GF-D8 (cell line): ENCODE data around the gene TMEM266.

Experiments
- DNase-seq: peaks from one replicate; lab custom pipeline; 2025; lab: John Stamatoyannopoulos, UW

The TMEM266 gene

DNA sequence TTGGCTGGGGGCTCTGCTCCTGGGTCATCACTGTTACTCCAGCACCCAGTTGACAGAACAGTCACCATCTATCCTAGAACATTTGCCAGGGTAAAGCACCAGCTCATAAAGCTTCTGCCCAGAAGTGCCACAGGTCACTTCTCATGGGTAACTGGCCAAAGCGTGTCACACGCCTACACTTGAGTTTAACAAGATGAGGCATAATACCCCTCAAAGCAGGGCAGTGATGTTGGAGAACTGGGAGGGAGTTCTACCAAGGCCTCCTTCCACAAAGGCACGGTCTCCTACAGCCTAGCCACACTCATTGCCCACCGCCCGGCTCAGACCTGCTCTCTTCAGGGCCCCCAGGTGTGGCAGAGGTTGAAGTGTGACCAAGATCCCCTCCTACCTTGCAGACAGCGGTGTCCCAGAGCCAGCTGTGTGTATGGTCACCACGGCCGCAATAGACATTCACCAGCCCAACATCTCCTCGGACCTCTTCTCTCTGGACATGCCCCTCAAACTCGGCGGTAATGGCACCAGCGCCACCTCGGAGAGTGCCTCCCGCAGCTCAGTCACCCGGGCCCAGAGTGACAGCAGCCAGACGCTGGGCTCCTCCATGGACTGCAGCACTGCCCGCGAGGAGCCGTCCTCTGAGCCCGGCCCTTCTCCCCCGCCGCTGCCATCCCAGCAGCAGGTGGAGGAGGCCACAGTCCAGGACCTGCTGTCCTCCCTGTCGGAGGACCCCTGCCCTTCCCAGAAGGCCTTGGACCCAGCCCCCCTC is 143.7 kb downstream of the TMEM266 start:
- DNase-seq = no peak

DNA sequence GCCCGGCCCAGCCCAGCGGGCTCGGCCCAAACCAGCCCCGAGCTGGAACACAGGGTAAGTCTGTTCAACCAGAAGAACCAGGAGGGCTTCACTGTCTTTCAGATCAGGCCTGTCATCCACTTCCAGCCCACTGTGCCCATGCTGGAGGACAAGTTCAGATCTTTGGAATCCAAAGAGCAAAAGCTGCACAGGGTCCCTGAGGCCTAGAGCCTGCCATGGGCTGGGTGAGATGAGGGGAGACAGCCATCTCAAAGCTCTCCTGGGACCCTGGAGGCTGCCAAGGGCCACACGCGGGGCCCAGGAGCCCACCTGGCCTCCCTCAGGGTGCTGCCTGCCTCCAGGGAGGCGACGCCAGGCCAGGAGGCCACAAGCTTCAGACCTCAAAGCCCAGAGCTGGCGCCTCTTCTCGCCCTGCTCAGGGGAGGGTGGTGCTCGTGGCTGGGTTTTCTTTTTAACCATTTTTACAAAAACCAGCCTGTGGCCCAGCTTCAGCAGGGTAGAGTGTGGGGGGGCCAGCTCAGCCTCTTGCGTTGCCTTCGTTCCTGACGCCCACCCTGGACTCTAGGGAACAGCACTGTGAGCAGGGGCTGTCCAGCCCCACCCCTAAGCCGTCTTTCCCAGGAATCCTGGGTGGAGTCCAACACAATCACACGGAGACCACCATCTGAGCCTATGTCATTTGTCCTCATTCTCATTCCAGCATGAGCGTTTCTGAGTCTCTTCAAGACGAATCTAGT is 144.5 kb downstream of the TMEM266 start:
- no peak for DNase-seq

DNA sequence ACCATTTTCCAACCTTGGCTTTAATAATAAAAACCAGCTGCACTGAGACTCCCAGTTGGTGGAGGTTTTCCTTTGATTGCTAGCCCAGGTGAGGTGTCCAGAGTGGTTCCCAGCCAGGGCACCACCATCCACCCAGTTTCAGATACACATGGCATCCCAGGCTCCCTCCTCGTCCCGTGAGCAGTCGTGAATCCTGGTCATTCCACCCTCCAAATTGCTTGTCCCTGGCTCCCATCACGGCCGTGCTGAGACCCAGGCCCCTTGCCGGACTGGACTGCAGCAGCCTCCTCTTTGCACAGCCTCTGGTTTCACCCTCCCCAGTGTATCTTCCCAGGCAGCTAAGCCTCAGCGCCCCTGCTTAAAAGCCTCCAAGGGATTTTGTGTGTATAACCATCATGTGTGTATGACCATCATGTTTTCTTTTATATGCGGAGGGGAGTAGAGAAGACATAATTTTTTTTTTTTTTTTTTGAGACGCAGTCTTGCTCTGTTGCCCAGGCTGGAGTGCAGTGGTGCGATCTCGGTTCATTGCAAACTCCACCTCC is 145.2 kb downstream of the TMEM266 start:
- DNase-seq = no peak

DNA sequence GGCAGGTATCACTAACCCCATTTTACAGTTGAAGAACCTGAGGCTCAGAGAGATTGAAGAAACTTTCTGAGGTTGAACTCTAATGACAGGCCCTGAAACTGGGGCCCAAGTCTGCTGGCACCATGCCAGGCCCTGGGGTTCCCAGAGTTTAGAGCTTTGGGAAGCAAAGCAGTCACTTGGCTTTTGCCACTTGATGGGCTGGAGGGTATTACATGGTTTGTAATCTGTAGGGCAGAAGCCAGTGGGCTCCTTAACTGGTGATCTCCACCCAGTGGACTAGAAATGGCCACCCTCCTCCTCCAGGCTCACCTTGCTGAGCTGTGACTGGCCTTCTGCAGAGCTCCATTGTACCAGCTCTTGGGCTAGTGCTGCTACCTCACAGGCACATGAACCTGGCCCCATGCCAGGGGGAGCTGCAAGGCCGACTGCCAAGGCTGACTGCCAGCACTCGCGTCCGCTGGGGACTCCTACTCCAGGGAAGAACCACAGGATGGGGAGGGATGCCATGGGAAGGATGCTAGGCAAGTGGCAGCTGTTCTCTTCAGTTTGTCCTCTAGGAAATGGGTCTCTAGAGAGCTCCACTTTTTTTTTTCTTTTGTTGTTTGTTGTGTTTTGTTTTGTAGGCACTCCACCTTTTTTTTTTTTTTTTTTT is 146.7 kb downstream of the TMEM266 start:
- DNase-seq = no peak

DNA sequence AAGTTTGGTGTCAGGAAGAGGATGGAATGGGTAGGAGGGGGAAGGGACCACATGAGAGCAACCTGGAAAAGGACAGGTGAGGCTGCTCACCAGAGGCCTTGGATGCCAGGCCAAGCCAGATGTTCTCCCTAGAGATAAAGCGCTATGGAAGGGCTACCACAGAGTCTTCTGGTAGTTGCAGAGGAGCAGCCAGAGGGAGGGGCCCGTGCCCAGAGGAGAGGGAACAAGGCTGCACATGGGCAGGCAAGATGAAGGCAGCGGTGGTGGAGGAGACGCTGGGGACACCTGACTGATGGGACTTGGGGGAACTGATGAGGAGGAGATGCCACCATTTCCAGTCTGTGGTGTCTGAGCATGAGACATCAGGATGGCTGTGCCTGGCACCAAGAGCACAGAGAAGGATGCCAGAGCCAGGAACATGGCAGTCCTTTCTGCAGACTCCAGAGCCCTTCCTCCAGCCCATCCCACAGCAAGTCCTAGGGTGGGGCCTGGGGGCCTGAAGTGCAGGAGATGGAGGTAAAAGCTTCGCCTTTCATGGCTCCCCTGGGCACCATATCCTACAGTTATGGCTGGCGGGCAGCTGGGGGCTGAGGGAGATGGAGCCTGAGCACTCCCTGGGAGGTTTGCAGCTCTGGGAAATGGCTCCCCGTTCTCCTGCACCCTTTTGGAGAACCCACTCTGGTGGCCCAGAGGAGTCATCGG is 148.4 kb downstream of the TMEM266 start:
- DNase-seq = no peak

DNA sequence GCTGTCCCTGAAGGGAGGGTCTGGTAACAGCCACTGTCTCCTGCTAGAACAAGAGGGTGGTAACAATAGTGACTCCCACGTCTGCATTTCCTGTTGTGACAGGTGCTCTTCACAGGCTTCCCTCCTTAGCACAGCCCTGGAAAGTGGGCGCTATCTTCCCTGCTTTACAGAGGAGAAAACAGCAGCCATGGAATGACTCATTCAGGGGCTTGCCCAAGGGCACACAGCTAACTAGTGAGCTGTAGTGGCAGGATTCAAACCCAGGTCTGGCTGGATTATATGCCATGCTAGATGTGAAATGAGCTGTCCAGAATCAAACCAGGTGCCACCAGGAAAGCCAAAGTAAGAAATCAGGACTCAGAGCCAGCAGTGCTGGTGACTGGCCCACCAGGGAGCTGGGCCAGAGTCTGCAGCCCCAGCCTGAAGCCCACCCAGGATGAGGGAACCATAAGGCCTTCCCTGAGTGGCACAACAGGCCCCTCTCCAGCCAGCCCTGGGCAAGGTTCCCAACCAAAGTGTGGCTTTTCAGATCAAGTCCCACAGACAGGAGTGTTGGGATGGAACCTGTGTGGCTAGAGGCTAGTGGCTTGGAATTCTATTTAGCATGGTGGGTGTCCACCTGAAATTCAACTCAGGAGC is 149.1 kb downstream of the TMEM266 start:
- no peak for DNase-seq

DNA sequence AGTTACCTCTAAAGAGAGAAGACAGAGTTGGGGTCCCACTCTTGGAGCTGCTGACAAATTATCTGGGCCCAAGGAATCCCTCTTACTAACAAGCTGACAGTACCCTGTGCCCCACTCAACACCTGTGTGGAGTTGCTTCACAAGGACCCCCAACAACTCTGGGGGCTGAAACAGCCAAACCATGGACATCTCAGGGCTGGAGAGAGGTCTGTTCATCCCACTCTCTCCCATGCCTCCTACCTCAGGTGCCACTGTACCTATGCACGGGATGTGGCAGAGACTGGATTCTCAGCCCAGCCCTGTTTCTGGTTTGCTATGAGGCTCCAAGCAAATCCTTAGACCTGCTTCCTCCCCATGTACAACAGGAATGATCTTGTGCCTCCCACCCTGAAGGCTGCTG is 149.7 kb downstream of the TMEM266 start:
- no peak for DNase-seq

DNA sequence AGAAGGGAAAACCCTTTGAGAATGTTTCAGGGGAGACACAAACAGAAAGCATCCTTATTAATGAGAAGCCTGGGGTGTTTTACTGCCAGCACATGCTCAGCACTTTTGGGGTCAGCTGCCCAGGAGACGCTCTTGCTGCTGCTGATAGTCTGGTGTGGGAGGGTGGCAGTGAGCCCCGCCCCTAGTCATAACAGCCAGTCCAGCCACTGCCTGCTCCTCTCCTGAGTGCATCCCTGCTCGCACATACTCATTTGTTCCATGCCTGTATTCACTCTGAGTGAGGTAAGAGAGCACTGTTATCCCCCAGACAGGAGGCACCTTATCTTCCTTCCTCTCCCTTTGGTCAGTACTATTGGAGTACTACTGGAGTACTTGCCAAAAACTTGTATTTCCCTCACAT is 150.2 kb downstream of the TMEM266 start:
- no peak for DNase-seq

DNA sequence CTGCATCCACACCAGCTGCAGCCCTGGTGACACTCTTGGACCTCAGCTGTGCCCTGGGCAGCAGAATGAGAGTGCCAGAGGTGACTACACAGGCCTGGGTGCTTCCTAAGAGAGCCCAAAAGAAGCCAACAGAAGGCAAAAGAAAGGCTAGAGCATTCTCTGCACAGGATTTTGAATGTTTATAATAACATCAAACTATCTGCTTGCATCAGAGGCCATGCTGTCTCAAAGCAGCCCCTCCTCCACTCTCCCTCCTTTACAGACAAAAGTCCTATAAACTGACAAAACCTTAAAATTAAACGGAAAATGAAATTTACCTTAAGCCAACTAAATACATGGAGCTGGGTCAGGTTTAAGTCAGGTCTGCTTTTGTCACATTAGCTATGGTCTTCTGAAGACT is 155.8 kb downstream of the TMEM266 start:
- DNase-seq = no peak

DNA sequence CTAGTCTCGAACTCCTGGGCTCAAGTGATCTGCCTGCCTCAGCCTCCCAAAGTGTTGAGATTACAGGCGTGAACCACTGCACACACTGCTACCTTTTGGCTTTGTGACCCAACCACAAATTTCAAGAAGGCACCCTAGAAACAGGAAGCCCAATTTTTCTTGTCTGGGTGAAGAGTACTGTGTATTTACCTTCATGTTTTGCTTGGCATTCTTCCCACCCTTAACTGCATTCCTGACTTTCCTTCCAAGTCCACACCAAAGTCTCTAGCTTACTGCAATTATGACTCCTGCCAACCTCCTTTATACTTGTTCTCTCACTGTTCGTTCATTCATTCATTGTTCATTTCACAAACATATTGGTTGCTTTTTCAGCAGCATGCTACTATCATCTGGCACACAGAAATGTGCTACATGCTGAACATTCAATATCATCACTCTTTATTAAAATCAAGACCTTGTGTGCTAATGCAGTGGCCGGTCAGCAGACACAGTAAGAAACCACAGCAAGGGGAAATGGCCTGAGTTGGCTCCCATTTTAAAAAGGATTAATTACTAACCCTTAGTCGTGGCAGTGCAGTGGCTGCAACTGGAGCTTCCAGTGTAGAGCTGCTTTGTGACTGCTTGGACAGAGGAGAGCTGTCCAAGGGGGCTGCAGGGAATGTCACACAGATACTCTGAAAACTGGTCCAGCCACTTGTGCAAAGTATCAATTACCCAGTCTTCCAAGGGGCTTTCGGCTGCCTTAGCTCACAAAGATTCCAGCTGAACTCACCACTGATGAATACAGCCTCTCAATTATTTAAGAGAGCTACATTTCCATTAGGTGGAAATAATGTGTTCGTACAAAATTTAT is 157.5 kb downstream of the TMEM266 start:
- DNase-seq = no peak

DNA sequence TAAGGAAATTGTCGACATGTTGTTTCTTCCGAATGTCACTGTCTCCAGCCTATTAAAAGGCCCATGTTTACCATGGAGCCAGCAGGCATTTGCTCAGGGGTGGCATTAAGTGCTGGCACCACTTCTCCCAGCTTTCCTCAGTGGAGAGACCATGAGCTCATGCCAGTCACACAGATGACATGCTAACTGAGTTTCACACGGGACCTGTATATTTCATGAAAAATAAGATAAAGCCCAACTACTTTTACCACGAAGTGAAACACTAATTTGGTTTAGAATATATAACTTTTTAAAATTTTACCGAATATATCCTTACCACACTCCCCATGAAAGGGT is 158.1 kb downstream of the TMEM266 start:
- no peak for DNase-seq

DNA sequence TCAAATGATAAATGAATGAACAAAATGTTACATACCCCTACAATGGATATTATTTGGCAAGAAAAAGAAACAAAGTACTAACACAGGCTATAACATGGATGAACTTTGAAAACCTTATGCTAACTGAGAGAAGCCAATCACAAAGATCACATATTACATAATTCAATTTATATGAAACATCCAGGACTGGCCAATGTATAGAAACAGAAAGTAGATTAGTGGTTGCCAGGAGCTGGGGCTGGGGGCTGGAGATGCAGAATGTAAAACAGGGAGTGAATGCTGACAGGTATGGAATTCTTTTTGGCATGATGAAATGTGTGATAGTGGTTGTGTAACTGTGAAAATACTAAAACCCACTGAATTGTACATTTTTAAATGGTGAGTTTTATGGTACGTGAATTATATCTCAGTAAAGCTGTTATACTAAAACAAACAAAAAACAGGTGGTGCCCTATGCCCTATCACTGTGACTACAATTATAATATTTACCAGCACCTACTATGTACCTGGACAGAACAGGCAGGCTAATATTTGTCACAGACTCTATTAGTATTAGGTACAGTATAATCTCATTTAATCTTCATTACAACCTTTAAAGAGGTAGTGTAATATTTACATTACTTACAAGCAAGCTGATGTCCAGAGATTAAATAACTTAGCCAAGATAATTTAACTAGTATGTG is 161.4 kb downstream of the TMEM266 start:
- no peak for DNase-seq

DNA sequence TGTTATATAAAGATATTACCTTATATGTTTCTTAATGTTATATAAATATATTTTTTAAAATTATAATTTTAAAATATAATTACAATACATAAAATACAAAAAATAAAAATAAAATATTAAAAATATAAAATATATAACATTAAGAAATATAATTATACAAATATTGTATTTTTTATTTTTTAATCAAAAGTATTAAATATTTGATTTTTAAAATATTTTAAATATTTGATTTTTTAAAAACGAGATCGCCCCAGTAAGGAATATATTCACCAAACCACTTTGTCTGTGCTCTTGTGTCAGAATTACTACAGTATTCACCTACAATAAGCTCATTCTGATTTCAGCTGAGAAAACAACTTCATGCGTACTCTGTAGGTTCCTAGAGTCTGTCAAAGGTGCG is 162.4 kb downstream of the TMEM266 start:
- DNase-seq = no peak

DNA sequence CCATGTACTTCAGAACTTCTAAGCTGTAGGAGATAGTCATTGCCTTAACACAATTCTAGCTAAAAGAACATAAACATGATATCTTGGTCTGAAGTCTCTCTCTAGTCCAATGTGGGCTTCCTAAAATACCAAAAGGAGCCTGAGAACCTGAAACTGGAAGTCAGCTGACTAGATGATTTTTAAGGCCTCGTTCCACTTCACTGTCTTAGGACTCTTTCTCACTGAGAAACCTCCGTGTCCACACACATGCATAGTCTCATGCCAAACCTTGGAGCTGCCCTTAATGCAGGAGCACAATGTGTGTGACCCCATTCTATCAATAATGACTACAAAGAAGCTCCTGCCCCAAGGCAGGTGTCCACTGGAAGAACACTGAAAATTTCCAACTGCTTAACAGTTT is 163.7 kb downstream of the TMEM266 start:
- no peak for DNase-seq

DNA sequence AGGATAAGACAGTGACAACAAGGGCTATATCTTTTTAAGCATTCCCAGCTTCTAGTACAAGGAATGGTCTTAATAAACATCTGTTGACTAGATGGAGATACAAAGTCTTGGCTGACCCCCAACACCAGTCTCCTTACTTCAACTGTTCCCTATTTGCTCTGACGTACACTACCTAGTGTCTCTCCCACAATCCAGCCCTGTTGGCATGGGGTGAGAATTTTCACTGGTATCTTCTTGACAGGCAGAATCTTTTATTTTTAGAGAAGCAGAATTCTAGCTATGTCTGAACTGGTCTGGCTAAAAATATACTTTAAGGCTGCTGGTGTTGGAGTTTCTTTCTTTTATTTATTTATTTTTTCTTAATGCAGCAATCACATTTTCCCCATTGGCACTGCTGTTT is 169.5 kb downstream of the TMEM266 start:
- no peak for DNase-seq

DNA sequence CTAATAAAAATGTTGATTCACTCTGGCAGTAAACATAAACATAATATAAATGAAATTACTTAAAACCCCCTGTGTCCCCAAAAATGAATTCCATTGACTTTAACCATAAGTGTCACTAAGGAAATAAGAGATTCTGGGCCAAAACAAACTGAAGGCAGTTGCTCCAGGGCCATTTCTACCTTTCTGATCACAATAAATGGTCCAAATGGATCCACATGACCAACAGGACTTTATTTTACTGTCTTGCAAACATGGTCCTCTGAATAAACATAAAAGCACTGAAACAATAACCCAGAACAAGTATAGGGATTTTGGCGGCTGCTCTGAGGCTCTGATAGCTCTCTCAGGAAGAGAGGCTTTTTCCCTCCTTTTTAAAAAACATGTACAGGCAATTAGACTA is 174.1 kb downstream of the TMEM266 start:
- DNase-seq = no peak

DNA sequence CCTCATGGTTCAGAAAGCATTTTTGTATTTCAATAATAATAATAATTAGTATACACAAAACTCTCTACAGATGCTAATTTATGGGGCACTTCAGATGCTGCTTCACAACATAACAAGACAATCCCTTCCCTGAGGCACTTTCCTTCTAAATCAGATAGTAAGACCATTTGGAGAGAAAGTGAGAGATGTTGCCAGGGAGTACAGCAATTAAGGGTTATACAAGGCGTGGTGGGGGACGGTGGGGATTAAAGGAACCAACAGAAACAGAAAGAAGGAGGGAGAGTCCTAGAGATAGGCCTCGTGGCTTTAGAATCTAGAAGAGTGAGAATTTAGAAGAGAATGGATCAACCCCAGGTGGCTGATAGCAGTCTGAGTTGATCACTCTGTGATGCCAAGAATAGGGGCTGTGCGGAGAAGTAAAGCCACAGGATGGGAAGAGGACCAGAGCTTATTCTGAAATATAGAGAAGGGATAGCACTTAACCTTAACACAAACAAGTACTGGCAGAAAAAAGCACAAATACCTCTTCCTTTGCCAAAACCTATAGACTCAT is 174.6 kb downstream of the TMEM266 start:
- no peak for DNase-seq

DNA sequence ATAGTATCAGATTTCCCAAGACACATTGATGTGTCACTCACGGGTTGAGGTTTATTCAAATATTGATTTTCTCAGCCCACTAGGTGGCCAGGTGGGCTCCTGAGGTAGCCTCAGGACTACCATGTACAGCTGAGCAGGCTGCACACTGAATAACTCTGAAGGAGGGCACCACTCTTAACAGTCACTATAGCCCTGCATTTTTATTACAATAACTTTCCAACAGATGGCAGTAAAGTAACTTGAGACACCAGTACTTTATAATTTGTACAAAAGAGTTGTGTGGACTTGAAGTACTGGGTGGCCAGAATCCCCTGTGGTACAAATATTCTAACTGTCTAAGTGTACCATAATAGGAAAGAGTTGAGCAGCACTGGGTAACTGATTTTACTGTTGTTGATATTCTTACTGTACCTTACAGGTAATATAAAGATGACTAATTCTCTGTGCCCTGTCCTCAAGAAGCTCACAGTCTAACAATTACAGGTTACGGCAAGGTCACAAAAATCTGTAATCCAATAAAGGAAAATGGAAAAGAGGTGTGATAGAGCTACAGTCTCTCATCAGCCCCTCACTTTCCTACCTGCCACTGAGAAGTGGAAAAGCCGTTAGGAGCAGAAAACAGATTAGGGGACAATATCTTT is 175.5 kb downstream of the TMEM266 start:
- DNase-seq = peak; percentile 36

DNA sequence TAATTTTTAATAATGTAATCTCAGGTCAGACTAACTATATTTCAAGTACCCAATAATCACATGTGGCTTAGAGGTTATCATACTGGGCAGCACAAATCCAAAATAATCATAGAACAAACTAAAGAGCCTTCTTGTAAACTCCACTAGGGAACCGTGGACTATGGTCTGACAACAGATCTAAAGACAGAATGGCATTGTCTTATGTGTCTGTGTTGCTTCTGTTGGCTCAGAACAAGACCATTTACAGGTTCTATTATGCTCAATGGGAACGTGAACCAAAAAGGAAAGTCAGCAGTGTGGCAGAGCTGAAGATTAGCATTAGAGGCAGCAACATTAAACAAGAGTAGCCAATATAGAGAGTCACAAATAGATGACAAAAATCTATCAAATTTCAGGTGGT is 176.6 kb downstream of the TMEM266 start:
- no peak for DNase-seq

DNA sequence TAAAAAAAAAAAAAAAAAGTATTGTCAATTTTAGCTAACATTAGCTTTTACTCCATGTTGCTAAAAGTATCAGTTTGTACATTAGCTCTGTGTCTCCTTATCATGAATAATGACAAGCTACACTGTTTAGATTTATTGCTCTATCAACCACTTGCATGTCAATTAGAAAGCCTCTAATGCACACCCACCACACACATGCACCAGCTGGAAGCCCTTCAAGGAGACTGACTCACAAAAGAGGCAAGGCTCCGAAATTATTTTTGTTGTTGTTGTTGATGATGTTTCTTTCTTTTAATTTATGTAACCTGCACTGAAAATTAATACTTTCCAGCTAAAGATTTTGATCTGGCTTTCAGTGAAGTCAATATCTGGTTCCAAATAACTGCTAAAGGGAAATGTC is 180.0 kb downstream of the TMEM266 start:
- DNase-seq = no peak
